Liver (tissue), 9 donors: Measurements from ENCODE around the gene FLVCR2. TPM values are rescaled to one million over a fixed set of nuclear protein-coding genes. Genes with fewer than 3 reads are reported as not detected.

Experiments used
- DNase-seq: peaks from one replicate; pipeline ENCODE4 v3.0.0-alpha.2; 2017; ENCODE audit warnings: low spot score
- H3K27ac ChIP-seq, 2 donors: one replicate each; pipeline ENCODE4 v1.7.0; 2013; ENCODE audit warnings: inconsistent platforms in 2 of 2, low read length in 2 of 2, control low read depth in 1 of 2, low read depth in 1 of 2, mild to moderate bottlenecking in 1 of 2
- H3K27me3 ChIP-seq, 4 donors: one replicate each; pipeline versions ENCODE4 v1.6.1 to v1.7.0; 2013; ENCODE audit warnings: low read length in 3 of 4, inconsistent platforms in 1 of 4, mild to moderate bottlenecking in 1 of 4, moderate library complexity in 1 of 4; ENCODE audit not compliant: control insufficient read depth in 4 of 4, insufficient read depth in 4 of 4
- H3K36me3 ChIP-seq, 4 donors: one replicate each; pipeline versions ENCODE4 v1.6.1 to v1.7.0; 2013; ENCODE audit warnings: low read length in 3 of 4, mild to moderate bottlenecking in 3 of 4, low read depth in 1 of 4, moderate library complexity in 1 of 4; ENCODE audit not compliant: control insufficient read depth in 4 of 4, insufficient read depth in 3 of 4
- H3K4me1 ChIP-seq, 4 donors: one replicate each; pipeline versions ENCODE4 v1.6.1 to v1.7.0; 2013; ENCODE audit warnings: low read length in 3 of 4, mild to moderate bottlenecking in 3 of 4, moderate library complexity in 1 of 4; ENCODE audit not compliant: control insufficient read depth in 4 of 4, insufficient read depth in 4 of 4
- H3K4me3 ChIP-seq, 3 donors: one replicate each; pipeline versions ENCODE4 v1.6.1 to v1.7.0; 2013; ENCODE audit warnings: low read length in 3 of 3, control low read depth in 1 of 3, low read depth in 1 of 3, mild to moderate bottlenecking in 1 of 3
- H3K9ac ChIP-seq, 2 donors: one replicate each; pipeline ENCODE4 v1.7.0; 2013; ENCODE audit warnings: low read length in 2 of 2, mild to moderate bottlenecking in 2 of 2, moderate library complexity in 2 of 2, control low read depth in 1 of 2, low read depth in 1 of 2
- H3K9me3 ChIP-seq, 4 donors: one replicate each; pipeline versions ENCODE4 v1.6.1 to v1.7.0; 2013; ENCODE audit warnings: low read length in 3 of 4; ENCODE audit not compliant: control insufficient read depth in 4 of 4
- ATF3 ChIP-seq: IDR thresholded peaks from 2 replicates; pipeline ENCODE4 v1.6.1; 2016; ENCODE audit warnings: antibody characterized with exemption
- CTCF ChIP-seq: fragments of 150-350 bp; IDR thresholded peaks from 2 replicates; pipeline ENCODE4 v1.5.1; 2017; ENCODE audit warnings: improper control_type of control experiment, low read depth, low read length; ENCODE audit not compliant: missing input control
- EGR1 ChIP-seq, 2 donors: IDR thresholded peaks; 2 replicates each; pipeline ENCODE4 v1.6.1; 2016 to 2018; ENCODE audit warnings: antibody characterized with exemption in 2 of 2, low read depth in 2 of 2
- FOXA1 ChIP-seq: IDR thresholded peaks from 2 replicates; pipeline ENCODE4 v1.6.1; 2016; ENCODE audit warnings: antibody characterized with exemption
- FOXA2 ChIP-seq: IDR thresholded peaks from 2 replicates; pipeline ENCODE4 v1.6.1; 2016; ENCODE audit warnings: antibody characterized with exemption
- GABPA ChIP-seq, 2 donors: IDR thresholded peaks in 1 of 2; conservative IDR thresholded peaks in 1 of 2; 2 replicates each; pipeline ENCODE4 v1.6.1; 2016; ENCODE audit warnings: antibody characterized with exemption in 2 of 2, mild to moderate bottlenecking in 1 of 2, moderate library complexity in 1 of 2
- HNF4A ChIP-seq, 2 donors: conservative IDR thresholded peaks; 2 replicates each; pipeline ENCODE4 v1.6.1; 2016; ENCODE audit warnings: antibody characterized with exemption in 2 of 2, mild to moderate bottlenecking in 2 of 2
- HNF4G ChIP-seq: IDR thresholded peaks from 2 replicates; pipeline ENCODE4 v1.6.1; 2016; ENCODE audit warnings: antibody characterized with exemption
- JUND ChIP-seq, 2 donors: IDR thresholded peaks; 2 replicates each; pipeline ENCODE4 v1.6.1; 2016; ENCODE audit warnings: antibody characterized with exemption in 2 of 2
- MAX ChIP-seq: IDR thresholded peaks from 2 replicates; pipeline ENCODE4 v1.6.1; 2016; ENCODE audit warnings: antibody characterized with exemption
- NR2F2 ChIP-seq: IDR thresholded peaks from 2 replicates; pipeline ENCODE4 v1.6.1; 2016; ENCODE audit warnings: antibody characterized with exemption
- RAD21 ChIP-seq, 2 donors: IDR thresholded peaks; 2 replicates each; pipeline ENCODE4 v1.6.1; 2016; ENCODE audit warnings: antibody characterized with exemption in 2 of 2, mild to moderate bottlenecking in 2 of 2
- REST ChIP-seq: IDR thresholded peaks from 2 replicates; pipeline ENCODE4 v1.6.1; 2016; ENCODE audit warnings: antibody characterized with exemption, mild to moderate bottlenecking
- RXRA ChIP-seq, 2 donors: IDR thresholded peaks; 2 replicates each; pipeline ENCODE4 v1.6.1; 2017 to 2018; ENCODE audit warnings: antibody characterized with exemption in 2 of 2, mild to moderate bottlenecking in 1 of 2
- SP1 ChIP-seq: IDR thresholded peaks from 2 replicates; pipeline ENCODE4 v1.6.1; 2018; ENCODE audit warnings: antibody characterized with exemption, mild to moderate bottlenecking
- TAF1 ChIP-seq: conservative IDR thresholded peaks from 2 replicates; pipeline ENCODE4 v1.6.1; 2016; ENCODE audit warnings: antibody characterized with exemption, mild to moderate bottlenecking
- YY1 ChIP-seq: IDR thresholded peaks from 2 replicates; pipeline ENCODE4 v1.6.1; 2016; ENCODE audit warnings: antibody characterized with exemption, mild to moderate bottlenecking
- ZBTB33 ChIP-seq: IDR thresholded peaks from 2 replicates; pipeline ENCODE4 v1.6.1; 2016; ENCODE audit warnings: antibody characterized with exemption
- WGBS: extraction: QIAGEN DNeasy Blood & Tissue Kit; methylation state at CpG from one replicate; pipeline ENCODE4 v1.1.7; 2013; 5-methylcytosine and 5-hydroxymethylcytosine counted together
- polyA plus RNA-seq, 2 donors: library from polyadenylated mRNA; stranded (reverse) in 1 of 2; unstranded in 1 of 2; fragments of 200-250 nt in 1 of 2; fragments of >200 nt in 1 of 2; fragmentation: Nextera tagmentation in 1 of 2; extraction: Ambion mirVana in 1 of 2; gene quantifications; one replicate each; pipeline versions ENCODE4 v1.2.1 to v1.2.3, GENCODE V29; 2013 to 2015
- total RNA-seq, 2 donors: library from RNA; depleted of rRNA; stranded (reverse); fragments of >200 nt; gene quantifications; one replicate each; pipeline ENCODE4 v1.2.3, GENCODE V29; 2014
- donor health status: healthy.
- donor health status: healthy.
- donor health status: healthy.
- donor health status: healthy.
- donor health status: healthy.

Gene FLVCR2
- total and polyA plus RNA-seq, 4 donors = 8.7 to 13.1 (median 11.3) TPM

GRCh38 chr14:75655235-75655634 lies 76.8 kb downstream of the FLVCR2 start:
- 0% methylated on average over 1 of the region's 1 CpG for WGBS
- TF ChIP-seq YY1 (no peak), ATF3 (no peak), CTCF (no peak), RXRA (IDR thresholded peaks at IDR 0.05) (no peak), HNF4G (no peak), NR2F2 (no peak), ZBTB33 (no peak), JUND (IDR thresholded peaks at IDR 0.05) (no peak), FOXA2 (no peak), RAD21 (IDR thresholded peaks at IDR 0.05) (no peak), MAX (no peak), SP1 (no peak), TAF1 (no peak), GABPA (IDR thresholded peaks at IDR 0.05 in 1 of 2, conservative IDR thresholded peaks at IDR 0.05 in 1 of 2) (no peak), HNF4A (conservative IDR thresholded peaks at IDR 0.05) (no peak), REST (no peak), EGR1 (IDR thresholded peaks at IDR 0.05; ENCODE audit: low read depth in 2 of 2) (no peak), FOXA1 (no peak)
- no peak overlapping the region for H3K27ac ChIP-seq
- peaks cover 4 to 41% (median 36%) of the 10 kb centered on the region in 4 donors for H3K4me1 ChIP-seq
- no peaks in the 10 kb centered on the region for H3K27me3 ChIP-seq
- peaks cover 3 to 31% (median 24%) of the 10 kb centered on the region in 4 donors for H3K36me3 ChIP-seq
- no peak overlapping the region for H3K9ac ChIP-seq
- no peaks in the 10 kb centered on the region for H3K9me3 ChIP-seq
- no peak for DNase-seq
- no peak overlapping the region for H3K4me3 ChIP-seq
